ENCODE results near the gene LRMDA.

The LRMDA gene

DNA sequence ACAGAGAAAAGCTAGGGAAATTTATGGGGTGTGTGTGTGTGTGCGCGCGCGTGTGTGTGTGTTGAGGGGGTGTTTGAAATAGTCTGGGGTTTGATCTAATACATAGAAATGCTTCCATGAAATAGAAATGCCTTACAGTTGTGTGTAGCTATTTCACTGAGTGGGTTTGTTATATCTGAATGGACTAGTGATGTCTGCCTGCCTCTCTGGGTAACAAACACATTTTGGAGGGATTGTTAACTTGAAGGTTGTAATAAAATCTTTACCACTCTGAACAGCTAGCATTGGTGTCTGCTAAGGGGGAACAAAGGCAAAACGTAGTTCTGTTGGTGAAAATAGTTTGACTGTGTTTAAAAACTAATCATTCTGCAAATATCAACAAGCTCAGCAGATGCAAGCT is 509.3 kb downstream of the LRMDA start:
- DNase-seq: no peak

DNA sequence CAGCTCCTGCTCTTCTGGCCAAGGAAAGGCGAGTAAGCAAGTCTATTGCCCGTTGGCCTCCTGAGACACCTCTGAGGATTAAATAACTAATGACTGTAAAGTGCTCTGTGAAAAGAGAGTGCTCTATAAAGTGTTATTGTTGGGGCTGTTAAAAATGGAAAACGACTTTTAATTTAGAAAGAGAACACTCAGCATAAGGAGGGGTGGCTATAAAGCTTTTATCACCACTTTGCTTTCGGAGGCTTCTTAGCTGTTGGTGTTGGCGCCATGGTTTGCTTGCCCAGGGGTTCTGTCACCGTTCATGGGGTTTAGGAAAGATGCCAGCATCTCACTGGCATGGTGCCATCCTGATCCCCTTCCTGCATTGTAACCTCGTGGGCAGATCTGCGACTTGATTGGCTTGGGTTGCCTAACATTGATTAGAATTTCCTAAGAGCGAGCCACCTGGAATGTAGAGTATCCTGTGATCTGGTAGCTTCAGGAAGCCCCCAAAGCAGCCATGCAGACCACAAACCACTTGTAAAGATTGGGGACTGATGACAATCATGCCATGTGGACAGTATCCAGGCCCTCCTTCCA is 509.9 kb downstream of the LRMDA start:
- no peak for DNase-seq

DNA sequence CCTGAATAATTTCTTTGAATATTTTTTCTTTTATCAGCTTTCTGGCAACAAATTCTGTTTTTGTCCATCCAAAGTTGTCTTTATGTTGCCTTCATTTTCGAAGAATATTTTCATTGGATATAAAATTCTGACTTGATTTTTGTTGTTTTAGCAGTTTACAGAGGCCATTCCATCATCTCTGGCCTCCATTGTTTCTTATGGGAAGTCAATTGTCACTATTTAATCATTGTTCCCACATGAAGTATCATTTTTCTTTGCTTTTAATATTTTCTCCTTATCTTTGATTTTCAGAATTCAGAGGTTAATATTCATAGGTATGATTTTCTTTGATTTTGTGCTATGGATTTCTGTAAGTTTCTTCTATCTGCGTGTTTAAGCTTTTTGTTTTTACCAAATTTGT is 512.6 kb downstream of the LRMDA start:
- no peak for DNase-seq

DNA sequence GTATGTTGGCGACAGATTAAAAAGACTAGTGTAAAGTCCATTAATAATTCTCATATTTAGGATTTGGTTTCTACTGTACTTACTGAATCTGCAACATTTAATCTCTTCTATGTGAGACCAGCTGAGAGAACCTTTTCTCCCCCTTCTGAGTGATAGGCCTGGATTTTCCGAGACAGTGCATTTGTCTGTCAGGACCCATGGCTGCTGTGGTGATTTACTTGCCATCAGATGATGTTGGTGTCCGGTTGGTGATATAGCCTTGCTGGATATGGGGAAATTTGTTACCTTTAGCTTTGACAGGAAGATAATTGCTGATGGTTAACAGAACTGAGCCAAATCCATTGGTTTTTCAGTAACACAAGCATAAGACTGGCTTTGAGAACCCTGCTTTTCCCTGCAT is 517.2 kb downstream of the LRMDA start:
- no peak for DNase-seq

DNA sequence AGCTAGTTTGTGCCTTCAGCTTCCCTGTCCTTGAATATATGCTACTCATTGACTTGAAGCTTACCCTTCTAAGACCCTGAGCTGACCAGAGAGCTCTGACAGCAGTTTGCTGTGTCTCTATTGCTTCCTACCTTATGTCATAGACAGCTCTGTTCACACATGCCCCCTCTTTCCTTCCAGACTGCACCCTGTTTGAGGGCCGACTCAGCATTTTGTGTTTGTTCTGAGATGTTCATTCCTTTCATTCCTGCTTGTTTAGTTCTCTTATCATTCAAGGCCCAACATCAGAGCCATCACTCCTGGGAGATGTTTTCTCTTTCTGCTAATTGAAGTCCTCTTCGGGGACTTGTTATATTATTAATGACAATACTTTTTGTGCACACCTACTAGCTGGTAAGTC is 518.9 kb downstream of the LRMDA start:
- DNase-seq: no peak

DNA sequence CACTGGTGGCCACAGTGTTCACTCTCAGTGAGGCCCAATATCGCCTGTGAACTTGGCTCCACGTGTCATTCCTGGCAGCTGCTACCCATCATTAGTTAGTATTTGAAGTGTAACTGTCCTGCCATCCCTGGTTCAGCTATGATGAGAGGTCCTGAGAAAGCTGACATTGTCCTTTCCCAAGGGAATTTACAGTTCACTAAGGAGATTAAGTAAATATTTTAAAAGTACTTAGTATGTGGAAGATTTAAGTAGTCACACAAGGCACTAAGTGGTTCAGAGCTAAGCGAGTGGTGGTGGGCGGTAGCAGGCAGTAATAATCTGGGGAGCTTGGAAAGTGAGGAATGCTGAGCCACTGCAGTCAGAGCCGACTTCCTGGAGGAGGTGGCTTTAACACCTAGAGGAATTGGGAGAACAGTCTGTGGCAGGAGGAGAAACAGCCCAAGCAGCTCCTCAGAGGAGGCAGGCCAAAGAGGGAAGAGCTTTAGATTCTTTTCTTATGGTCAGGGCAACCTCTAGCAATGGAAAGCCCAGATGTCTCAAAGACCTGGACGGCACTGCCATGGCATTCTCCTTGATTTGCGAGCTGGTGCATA is 519.7 kb downstream of the LRMDA start:
- DNase-seq: no peak

DNA sequence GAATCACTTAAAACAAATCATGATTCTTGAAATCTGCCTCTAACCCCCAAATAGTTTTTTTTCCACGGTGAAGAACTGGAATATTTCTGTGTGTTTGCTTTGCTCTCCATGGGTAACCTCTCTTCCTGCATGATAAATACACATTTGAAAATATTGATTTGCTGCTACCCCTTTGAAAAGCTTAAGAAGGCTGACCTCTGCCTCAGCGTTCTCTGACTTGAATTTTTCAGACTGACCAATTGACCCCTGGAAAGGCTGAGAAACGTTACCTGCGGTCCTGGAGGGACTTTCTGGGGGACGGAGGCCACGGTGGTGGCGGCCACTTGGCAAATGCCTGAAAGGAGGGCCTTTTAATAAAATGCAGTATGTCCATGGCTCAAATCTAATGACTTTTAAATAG is 520.2 kb downstream of the LRMDA start:
- no peak for DNase-seq

DNA sequence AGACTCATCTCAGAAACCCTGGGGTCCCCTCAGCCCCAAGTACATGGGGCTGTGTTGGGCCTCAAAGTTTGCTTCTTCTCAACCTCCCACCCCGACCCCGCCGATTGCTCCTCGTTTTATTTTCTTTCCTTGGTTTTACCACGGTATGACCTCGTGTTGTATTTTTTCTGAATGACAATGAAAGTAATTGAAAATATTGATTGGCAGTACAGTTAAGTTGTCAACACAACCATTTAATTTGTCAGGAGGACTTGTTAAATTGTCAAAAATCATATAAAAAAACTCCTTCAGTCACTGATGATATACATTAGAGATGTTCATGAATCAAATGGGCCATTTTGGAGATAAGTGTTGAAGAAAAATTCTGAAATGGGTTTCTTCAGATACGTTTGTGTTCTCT is 520.7 kb downstream of the LRMDA start:
- no peak for DNase-seq

DNA sequence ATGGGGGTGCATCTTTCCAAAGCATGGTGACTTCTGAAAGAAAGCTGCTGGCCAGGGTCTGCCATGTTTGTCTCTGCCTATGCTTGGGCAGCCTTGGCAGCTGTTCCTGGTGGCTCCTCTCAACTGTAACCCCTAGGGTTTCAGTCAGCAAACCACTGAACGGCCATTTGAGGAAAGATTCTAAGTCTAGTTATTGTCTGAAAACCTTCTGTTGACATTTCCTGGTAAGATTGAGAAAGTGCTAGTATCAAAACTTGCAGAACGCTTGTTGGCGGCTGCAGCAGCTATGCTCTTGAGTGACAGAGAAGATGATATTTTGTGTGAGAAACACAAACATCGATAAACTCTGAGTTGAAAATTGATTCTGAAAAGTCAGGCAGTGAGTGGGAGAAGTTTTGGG is 523.1 kb downstream of the LRMDA start:
- DNase-seq: no peak

DNA sequence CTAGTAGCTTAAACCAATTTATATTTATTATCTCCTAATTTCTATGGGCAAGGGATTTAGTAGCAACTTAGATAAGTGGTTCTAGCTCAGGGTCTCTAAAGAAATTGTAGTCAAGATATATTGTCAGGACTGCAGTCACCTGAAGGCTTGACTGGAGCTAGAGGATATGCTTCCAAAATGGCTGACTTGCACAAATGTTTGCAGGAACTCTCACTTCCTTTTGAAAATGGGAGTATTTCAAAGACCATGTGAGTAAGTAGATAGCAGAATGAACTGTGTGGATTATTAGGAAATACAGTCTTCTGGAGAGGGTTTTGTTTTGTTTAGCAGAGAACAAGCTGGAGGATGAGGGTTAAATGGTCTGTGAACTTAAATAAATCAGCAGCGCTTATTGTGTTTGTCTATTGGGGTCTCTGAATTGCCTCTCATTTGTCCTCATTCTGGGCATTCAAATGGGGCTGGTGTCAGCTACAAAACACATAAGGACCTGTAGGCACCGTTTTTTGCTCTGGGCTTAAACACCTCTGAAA is 524.6 kb downstream of the LRMDA start:
- DNase-seq: no peak

DNA sequence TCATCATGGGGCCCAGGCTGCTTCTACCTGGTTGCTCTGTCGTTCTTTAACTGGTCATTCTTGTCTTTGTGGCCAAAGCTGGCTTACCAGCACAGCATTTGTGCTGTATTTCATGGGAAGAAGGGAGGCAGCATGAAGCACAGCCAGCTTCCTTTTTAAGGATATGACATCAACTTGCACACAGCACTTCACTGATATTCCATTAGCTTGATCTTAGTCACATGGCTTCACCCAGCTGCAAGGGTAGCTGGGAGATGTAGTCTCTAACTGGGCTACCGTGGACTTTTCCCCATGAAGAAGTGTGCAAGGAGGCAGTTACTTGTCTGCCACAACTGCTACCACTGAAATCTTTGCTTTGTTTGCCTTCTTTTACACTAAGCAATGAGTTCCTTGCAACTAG is 525.2 kb downstream of the LRMDA start:
- DNase-seq: no peak

DNA sequence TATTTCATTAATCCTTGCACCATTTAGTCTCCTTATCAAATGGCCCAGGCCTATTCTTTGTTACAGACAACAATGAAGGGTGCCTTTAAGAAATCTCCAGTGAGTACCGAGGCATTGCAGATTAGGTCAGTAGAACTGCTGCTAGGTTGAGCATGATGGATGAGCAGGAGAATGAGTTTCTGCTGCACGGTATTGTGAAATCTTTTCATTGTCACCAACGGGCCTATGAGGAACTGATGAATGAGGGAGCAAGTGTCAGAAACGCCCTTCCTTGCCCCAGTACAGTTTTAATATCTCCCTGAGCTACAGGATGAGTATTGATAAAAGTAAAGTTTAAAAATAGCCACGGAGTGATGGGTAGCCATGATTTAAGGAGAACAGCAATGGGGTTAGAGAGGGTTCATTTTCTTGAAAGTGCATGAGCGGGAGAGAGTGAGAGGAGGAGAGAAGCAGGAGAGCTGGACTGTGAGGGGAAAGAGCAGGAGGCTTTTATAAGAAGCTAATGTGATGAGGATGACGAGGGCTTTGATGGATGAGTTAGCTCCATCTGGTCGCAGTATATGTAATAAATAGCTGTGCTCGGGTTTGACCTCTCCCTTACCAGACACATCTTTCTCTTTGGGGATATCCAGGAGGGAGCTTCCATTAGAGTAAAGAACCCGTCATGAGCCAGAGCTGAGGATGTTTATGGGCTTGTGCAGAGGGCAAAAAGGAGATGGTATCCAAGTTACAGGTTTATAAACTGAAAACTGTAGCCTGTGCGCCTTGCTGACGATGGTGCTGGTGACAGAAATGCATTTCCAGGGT is 526.1 kb downstream of the LRMDA start:
- DNase-seq: no peak

DNA sequence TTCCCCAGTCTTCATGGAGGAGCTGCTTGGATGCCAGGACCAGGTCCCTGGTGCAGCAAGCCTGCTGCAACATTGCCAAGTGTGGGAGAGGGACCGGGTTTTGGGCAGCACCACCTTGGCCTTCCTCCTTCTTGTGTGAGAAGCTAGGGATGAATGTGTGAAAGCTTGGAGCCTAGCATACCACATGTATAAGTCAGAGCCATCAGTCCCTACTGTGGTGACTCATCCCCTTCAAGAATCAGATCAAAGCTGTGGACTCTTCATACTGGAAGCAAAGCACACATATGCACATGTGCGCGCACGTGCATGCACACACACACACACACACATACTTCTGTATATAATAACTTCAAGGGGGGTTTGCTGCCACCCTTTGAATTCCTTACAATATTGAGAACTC is 527.8 kb downstream of the LRMDA start:
- DNase-seq: no peak

DNA sequence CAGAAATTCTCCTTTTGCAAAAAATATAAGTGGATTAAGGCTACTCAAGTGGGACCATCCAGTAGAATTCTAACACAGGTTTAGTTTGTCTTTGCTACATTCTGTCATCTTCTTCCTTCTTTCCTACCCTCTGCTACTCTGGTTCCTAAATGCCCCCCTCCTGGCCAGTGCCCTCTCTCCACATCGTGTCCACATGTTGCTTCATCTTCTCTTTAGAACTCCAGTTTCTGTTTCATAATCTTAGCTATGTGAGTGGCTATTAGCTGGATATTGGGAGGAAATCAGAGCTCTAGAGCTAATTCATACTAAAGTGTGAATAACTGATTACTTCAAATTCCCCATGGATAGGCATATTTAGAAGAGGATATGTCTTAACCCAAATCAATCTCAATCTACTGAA is 528.5 kb downstream of the LRMDA start:
- DNase-seq: no peak

DNA sequence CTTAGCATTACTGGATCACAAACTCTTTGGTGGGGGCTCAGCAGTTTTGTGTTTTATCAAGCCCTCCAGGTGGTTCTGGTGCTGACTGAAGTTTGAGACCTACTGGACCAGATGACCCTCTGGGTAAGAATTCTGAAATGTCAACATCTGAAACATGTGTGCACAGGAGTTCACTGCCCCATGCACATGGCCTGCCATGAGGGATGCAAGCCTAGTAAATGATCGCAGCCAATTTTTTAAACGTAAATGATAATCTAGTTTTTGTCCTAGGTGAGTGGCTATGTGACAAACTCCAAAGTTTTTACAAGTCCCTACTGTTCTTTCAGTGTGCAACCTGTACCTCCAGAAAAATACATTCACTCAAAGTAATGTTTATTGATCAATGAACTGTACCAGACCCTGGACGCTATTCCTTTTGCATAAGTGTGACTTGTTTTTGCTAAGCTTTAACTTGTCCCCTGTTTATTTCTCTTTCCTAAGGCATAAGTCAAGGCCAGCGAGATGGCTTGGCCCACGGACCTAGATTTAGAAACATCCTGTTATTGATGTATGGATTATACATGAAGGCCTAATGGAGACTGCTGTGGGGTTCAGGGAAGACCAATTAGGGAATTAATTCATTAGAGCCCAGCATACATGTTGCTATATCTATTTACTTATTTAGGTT is 531.1 kb downstream of the LRMDA start:
- no peak for DNase-seq

DNA sequence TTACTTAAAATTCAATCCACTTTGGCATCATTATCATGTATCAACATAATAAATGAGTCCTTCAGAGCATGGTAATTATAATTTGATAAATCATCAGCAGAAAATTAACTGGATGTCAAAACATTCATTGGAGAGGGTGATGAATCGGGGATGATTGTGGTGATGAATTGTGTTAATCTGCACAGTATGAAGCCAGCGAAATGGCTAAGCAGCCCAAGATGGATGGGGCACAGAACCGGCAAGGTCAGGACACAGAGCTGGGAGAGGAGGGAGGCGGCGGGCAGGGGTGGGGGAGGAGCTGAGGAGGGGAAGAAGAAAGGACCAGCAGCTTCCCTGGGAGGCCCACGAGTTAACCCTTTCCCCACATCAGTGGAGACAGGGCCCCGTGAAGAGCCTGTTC is 536.1 kb downstream of the LRMDA start:
- no peak for DNase-seq

DNA sequence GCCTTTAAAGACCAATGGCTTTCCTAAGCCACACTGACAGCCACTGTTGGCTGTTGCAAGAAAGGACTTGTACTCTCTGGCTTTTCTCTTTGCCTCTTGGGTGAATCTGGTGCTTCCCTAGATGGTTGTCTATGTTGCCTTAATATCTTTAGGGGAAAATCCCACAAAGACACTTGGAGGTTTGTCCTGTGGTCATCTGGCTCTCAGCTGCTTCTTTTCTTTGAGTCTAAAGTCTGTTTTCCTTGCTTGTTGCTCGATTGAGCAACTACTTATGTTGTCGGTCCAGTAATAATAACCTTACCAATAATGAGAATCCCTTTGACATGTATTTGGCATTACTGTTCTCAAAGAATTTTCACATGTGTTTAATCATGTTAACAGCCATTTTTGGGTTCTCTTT is 537.6 kb downstream of the LRMDA start:
- DNase-seq: no peak

DNA sequence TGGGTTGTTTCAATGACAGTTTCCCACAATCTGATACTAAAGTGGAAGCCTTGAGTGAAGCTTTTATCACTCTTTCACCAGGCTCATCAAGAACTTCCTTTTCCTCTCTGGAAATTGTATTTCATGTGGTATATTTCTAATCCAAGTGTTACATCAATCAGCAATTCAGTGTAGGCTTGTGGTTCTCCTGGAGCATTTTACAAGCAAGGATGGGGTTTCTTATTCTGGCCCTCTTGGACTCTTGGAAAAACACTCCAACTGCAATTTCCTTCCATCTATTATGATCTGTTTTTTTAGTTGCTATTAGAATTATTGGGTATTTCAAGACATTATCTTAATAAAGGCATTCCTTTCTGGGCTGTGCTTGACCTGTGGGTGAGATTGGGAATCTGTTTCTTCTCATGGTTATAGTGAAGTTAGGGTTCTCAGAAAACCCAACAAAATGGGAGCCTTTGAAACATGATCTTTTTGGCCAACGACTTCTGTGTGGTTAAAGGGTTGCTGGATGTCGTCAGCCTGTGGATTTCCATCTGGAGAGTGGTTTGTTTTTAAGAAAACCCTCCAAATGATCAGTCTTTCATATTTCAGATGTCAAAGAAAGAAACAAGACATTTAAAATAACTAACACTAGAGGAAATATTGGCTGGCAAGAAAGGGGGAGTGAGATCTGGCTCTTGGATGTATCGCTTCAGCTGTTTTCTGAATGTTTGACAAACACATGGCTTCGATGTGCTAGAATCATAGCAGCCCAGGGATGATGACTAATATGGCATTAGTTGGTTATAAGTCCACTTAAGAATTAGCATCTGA is 540.2 kb downstream of the LRMDA start:
- no peak for DNase-seq

DNA sequence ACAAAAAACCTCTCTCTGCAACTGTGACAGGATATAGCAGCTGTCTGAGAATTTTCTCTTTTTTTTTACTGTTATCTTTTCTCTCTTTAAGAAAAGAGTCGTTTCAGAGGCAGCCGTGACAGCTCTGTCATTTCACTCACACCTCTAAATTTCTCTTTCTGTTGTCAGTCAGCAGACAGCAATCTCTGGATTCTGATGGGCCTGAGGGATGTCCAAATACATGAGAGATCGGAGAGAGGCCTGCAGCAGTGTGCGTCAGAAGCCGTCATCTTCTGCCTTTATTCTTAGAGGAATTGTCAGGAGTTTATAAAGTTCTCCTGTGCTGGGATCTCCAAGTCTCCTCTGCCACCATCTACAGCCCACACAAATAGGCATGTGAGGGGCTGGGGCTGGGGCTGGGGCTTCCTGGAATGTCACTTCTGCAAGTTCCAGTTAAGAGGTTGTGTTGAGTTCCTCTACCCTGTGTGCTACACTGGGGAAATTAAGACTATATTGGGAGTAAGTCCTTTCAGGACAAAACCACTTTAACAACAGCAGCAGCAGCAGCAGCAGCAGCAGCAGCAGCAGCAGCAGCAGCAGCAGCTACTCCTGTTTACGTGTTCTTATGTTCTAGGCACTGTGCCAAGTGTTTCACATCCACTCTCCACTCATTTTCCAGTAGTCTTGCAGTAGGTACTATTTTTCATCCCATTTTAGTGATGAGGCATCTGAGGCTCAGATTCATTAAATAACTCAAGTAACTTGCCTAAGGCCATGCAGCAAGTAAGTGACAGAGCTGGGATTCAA is 541.3 kb downstream of the LRMDA start:
- no peak for DNase-seq

DNA sequence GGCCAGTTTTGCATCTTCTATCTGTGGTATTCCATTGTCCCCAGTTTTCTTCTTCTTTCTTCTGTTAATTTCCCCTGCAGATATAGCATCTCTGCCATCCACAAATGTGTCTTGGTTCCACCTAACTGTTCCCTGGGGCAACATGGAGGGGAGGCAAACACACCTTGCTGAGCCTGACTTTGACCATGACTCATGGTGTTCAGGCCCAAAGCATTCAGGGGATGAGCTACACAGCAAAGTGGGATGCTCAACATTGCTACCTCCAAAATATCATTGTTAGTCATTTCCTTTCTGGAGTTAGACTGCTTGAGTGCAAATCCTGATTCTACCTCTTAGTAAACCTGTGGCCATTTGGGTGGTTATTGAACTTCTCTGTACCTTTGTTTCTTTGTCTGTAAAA is 542.7 kb downstream of the LRMDA start:
- no peak for DNase-seq

DNA sequence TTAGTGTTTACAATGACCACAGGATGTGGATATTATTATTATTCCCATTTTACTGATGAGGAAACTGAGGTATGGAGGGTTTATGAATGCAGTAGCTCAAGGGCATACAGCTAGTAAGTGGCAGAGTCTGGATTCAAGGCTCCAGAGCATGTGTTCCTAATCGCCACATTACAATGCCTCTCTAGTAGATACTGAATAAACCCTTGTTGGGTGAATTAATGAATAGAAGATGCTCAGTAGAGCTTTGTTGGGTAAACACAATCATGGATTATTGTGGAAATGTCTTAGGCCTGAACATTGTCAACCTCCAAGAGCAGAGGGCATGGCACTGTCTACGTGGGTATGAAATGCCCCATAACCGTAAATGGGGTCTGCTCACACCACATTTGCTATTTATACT is 545.3 kb downstream of the LRMDA start:
- no peak for DNase-seq

DNA sequence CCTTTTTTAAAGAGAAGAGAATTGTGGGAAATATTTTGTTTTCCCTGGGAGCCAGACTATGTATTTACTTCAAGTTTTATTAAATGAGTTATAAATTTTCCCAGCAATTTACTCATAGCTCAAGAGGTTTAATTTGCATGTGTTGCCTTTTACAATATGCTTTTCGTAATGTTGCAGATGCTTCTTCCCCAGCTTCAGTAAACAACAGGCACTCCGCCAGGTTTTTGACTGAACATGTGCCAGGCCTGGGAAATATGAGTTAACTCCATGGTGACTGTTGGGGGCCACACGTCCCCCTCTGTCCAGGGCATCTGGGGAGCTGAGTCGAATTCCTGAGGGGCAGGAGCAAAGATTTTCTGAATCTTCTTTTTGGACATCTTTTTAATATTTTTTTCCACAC is 545.7 kb downstream of the LRMDA start:
- no peak for DNase-seq

All from stimulated activated naive CD4-positive, alpha-beta T cell (primary cell).